CD4-positive, alpha-beta T cell treated with Interferon alpha-2 for 1 hour (primary cell): Measurements from ENCODE around the gene GMCL1.
"Not testable (repeated sequence)": the region's sequence is repeated elsewhere in the genome, so short reads cannot be mapped to it uniquely, and the experiment has no call there.

Experiments used
- DNase-seq, 2 donors: peaks; one replicate each; pipeline ENCODE4 v3.0.0-alpha.2; 2020 to 2022

The GMCL1 gene

DNA sequence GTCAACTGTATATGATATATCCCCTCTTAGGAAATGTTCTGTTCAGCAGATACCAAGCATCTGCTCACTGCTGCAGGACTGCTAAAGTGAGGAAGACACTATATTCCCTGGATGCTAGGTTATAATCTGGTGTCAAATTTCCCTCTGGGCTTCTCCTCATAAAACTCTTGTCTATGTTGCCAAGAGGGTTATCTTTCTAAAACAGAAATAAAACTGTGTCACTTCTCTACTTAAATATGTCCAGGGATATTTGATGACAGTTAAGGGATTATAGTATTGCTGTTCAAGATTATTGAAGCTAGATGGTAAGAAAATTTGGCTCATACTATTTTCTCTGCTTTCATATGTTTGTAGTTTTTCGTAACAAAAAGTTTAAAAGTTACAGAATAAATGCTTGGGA, 33.8 kb downstream of the GMCL1 start:
- DNase-seq: no peak

DNA sequence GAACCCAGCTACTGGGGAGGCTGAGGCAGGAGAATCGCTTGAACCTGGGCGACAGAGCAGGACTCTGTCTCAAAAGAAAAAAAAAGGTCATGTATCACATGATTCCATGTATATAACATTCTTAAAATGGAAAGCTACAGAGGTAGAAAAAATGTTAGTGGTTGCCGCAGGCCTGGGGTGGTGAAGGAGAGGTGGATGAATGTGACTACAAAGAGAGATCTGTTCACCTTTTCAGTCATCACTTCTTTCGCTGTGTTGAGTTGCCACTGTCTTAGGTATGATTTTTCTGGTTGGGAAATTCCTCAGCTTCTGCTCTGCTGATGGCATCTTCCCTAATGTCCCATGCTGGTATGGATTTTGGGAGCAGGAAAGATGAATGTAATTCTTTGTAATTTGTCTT, 59.0 kb downstream of the GMCL1 start:
- DNase-seq: no peak

- DNase-seq: no peak
These were observed 59.8 kb downstream of the GMCL1 start for GRCh38 chr2:69889302-69889701.

DNA sequence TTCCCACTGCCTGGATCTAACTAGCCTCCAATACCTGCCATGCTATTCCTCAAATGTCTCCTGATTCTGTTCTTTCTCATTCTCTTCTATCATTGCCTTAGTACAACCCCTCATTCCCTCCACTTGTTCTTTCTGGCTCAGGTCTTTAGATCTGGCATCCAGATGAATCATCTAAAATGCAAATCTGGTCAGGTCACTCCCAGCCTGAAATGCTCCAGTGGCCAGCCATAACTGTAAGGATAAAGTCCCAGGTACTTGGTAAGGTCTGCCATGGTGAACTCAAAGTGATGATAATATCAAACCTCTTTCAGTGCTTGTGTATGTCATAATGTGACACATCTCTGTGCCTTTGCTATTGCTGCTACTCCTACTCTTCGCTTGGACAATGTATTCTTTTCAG, 61.4 kb downstream of the GMCL1 start:
- no peak for DNase-seq

GRCh38 chr2:69892838-69893424, 63.5 kb downstream of the GMCL1 start:
- DNase-seq: not testable (repeated sequence)

GRCh38 chr2:69893684-69894551, 64.5 kb downstream of the GMCL1 start, which contains the start of gene SNRNP27:
SNRNP27 (plus strand) TSS chr2:69893956; CDS start chr2:69893985, 29 bp downstream.
- DNase-seq: peak; percentile 84 to 89

DNA sequence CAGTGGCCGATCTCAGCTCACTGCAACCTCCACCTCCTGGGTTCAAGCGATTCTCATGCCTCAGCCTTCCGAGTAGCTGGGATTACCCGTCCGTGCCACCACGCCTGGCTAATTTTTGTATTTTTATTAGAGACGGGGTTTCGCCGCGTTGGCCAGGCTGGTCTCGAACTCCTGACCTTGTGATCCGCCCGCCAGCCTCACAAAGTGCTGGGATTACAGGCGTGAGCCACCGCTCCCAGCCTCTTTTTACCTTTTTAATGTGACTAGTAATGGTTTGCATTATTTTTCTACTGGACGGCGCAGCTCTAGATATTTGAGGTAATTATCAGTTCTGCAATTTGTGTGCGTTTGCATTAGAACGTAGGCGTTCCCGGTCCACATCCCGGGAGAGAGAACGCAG, 65.3 kb downstream of the GMCL1 start:
- not testable (repeated sequence) for DNase-seq

GRCh38 chr2:69902213-69902922, 72.9 kb downstream of the GMCL1 start:
- peak; percentile 25 to 56 for DNase-seq

- no peak for DNase-seq
These were observed 77.8 kb downstream of the GMCL1 start for GRCh38 chr2:69907216-69907615.

DNA sequence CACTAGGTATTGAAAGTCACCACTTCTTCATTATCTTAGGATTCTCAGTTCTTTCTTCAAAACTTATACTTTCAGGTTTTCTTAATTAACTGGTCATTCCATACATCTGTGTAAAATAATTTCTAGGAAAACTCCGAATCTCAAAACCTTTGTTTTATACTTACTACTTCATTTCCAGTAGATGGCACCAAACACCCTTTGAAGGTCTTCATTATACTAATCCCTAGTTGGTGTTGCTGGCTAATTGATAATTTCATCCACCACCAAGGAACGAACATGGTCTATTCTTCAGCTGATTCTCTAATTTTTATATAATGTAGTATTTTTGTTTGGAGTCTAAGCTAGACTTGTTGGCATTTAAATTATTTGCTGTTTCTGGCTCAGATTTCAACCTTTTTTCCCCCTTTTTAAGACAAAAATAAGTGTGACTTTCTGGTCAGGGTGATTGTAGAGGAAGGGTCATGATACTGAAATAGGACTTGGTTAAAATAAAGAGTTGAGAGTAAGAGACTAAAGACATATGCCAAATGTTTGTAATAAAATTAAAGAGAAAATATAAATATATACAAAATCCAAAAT, 82.6 kb downstream of the GMCL1 start:
- DNase-seq: peak in 1 of 2 donors; percentile 79

DNA sequence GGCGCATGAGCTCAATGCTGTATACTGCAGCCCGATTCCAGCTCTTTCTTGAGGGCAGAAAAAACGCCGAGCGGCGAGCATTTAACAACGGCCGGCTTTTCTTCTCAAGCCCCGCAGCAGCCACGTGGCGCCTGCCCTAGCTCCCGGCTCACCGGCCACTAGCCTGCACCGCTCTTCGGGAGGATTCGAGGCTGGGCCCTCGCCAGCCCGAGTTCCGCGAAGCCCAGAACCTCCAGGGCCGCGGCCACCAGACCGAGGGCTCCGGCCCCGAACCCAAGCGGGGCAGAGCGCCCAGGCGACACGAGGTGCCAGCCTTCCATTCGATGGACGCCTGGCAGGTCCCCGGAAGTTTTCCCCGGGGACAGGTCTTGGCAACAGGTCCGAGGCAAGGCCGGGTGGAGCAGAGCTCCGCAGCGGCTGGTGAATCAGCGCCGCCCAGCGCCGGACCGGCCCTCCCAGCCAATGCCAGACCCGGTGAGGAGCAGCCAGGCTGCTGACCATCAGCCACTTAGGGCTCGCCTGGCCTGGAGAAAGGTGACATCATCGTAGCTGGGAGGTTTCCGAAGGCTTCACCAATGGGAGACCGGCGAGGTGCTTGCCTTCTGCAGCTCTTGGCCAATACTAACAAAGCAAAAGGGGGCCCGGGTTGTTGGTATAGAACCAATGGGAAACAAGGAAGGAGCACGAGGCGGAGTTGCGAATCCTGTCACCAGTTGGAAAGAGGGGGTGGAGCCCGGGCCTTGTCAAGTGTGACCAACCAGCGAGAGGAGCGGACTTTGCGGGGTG, 84.9 kb downstream of the GMCL1 start:
- DNase-seq: peak; percentile 100

GRCh38 chr2:69914950-69915945, 85.8 kb downstream of the GMCL1 start, which contains the start of gene MXD1:
MXD1 (plus strand) TSS chr2:69915109; CDS start chr2:69915331, 222 bp downstream.
- DNase-seq: peak in 1 of 2 donors; percentile 23

DNA sequence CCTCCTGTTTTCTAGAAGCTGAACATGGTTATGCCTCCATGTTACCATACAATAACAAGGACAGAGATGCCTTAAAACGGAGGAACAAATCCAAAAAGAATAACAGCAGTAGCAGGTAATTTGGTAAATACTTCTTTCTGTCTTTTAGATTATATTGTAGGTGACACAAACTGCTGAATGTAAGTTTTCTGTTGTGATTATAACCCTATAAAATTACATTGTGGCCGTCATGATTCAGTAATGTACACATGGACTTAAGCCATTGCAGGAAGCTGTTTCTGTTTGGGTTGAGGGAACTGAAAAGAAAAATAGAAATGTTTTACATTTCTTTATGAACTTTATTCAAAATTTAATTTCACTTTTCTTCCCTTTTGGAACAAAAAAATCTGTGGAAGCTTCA, 86.6 kb downstream of the GMCL1 start:
- DNase-seq: no peak

- DNase-seq: peak in 1 of 2 donors; percentile 31
These were observed 88.4 kb downstream of the GMCL1 start for GRCh38 chr2:69917852-69918251.

- DNase-seq: no peak
These were observed 88.9 kb downstream of the GMCL1 start for GRCh38 chr2:69918401-69918800.

DNA sequence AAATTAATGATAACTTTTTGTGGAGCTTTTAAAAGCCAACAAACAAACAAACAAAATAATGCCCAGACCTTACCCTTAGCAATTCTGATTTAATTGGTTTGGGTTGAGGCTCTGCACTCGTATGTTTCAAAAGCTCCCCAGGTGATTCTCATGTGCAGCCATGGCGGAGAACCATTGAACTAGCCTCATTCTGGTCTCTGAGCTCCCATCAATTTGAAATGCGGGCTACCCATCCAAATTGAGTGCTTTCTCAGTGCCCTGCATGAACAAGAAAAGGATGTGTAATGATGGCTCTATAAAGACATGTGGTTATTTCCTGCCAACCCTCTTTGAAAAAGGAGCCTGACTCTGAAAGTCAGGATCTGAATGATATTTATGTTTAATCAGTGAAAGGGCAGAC, 93.7 kb downstream of the GMCL1 start:
- no peak for DNase-seq

GRCh38 chr2:69926849-69927515, 97.5 kb downstream of the GMCL1 start:
- peak in 1 of 2 donors; percentile 30 for DNase-seq
